Testis (tissue), 5 donors: ENCODE results near the gene EIF2AK3. TPM values are rescaled to one million over a fixed set of nuclear protein-coding genes. Genes with fewer than 3 reads are reported as not detected.

Source experiments
- DNase-seq: peaks from one replicate; pipeline ENCODE4 v3.0.0-alpha.2; 2019
- H3K27ac ChIP-seq, 2 donors: fragments of 200-600 bp; sonication (generic); one replicate each; pipeline ENCODE4 v1.5.1; 2019
- H3K27me3 ChIP-seq: fragments of 200-600 bp; sonication (generic); one replicate; pipeline ENCODE4 v1.5.1; 2019
- H3K36me3 ChIP-seq: fragments of 200-600 bp; sonication (generic); one replicate; pipeline ENCODE4 v1.5.1; 2017; ENCODE audit warnings: low read depth; ENCODE audit errors: missing control alignments
- H3K4me1 ChIP-seq: fragments of 200-600 bp; sonication (generic); one replicate; pipeline ENCODE4 v1.5.1; 2019
- H3K4me3 ChIP-seq, 2 donors: fragments of 200-600 bp; sonication (generic); one replicate each; pipeline ENCODE4 v1.5.1; 2017 to 2019
- H3K9me3 ChIP-seq: fragments of 200-600 bp; sonication (generic); one replicate; pipeline ENCODE4 v1.5.1; 2017
- CTCF ChIP-seq, 3 experiments: fragments of 450-650 bp in 2 of 3; fragments of 200-600 bp in 1 of 3; sonication (generic) in 1 of 3; IDR thresholded peaks; one replicate each; pipeline ENCODE4 v1.5.1; 2016 to 2019; ENCODE audit warnings: antibody characterized with exemption in 3 of 3, mild to moderate bottlenecking in 2 of 3, moderate library complexity in 1 of 3
- POLR2A ChIP-seq: fragments of 450-650 bp; IDR thresholded peaks from one replicate; pipeline ENCODE4 v1.6.1; 2017; ENCODE audit warnings: antibody characterized with exemption, mild to moderate bottlenecking, moderate library complexity
- WGBS, 2 donors: methylation state at CpG; one replicate each; pipeline ENCODE4 v1.1.5; 2018; 5-methylcytosine and 5-hydroxymethylcytosine counted together
- intact Hi-C: fragments of 100-400 bp; cut with DNase I; formaldehyde crosslinking; loops from one replicate; pipeline ENCODE4 v1.15.1; 2023; ENCODE audit warnings: low total_unique reads
- long read RNA-seq, 2 donors: transcript quantifications; one replicate each; lab custom pipeline, GENCODE V29; 2026
- polyA plus RNA-seq: library from polyadenylated mRNA; stranded (reverse); fragments of 350-450 nt; fragmentation: Illumina TruSeq; extraction: RNeasy Lipid Tissue Mini Kit (QIAGEN cat#74804); gene quantifications from one replicate; pipeline ENCODE4 v1.2.3, GENCODE V29; 2014; ENCODE audit warnings: low read depth, low replicate concordance; ENCODE audit not compliant: insufficient read depth
- total RNA-seq, 2 donors: library from RNA; depleted of rRNA; stranded (reverse); fragments of >200 nt; gene quantifications; one replicate each; pipeline ENCODE4 v1.2.3, GENCODE V29; 2016

EIF2AK3 gene
- total RNA-seq (10 to 100 TPM in 1 of 2 donors, 1 to 10 TPM in 1; 9.0 to 14.7 TPM), polyA plus RNA-seq (9.8 TPM)
- long read RNA-seq, donor 1, partial matches to known transcripts = 0 of 1 reads
- long read RNA-seq, donor 1, other reads (novel, unspliced or antisense) = 0 of 1 reads
- long read RNA-seq, donor 2, full-length matches to known transcripts = 1 of 1 reads
- long read RNA-seq, donor 2, partial matches to known transcripts = 0 of 1 reads
- long read RNA-seq, donor 2, other reads (novel, unspliced or antisense) = 0 of 1 reads

GRCh38 chr2:88627055-88627855 is at the start of gene EIF2AK3:
Gene EIF2AK3 (minus strand): TSS chr2:88627464. CDS start chr2:88627274, 190 bp downstream.
- no peaks in the 10 kb centered on the region for H3K27me3 ChIP-seq
- H3K4me3 ChIP-seq = peak within 1 kb of the TSS; percentile 89 to 95
- H3K4me1 ChIP-seq = peaks cover 7% of the 10 kb centered on the region
- H3K27ac ChIP-seq = peak within 1 kb of the TSS; percentile 91 to 97
- TF ChIP-seq CTCF (IDR thresholded peaks at IDR 0.05) (peak in 2 of 3 experiments; percentile 30 to 67), POLR2A (peak; percentile 91)
- H3K9me3 ChIP-seq = no peaks in the 10 kb centered on the region
- H3K36me3 ChIP-seq = no peaks in the 10 kb centered on the region
- peak; percentile 99 for DNase-seq
- intact Hi-C loops = no loop called here
- 0% methylated on average over 46 to 71 of the region's 75 CpGs for WGBS, 2 donors

- 61 to 63% methylated on average over 1 of the region's 1 CpG for WGBS, 2 donors
- Histone ChIP-seq H3K27me3 (no peaks in the 10 kb centered on the region), H3K9me3 (no peaks in the 10 kb centered on the region), H3K4me1 (no peaks in the 10 kb centered on the region), H3K4me3 (no peak overlapping the region), H3K27ac (no peak overlapping the region), H3K36me3 (no peaks in the 10 kb centered on the region)
- TF ChIP-seq POLR2A (no peak), CTCF (IDR thresholded peaks at IDR 0.05) (no peak)
- no peak for DNase-seq
- intact Hi-C loops = loop anchor here (10.0 kb wide), 1 partner anchor 79 kb away; no protein-coding TSS in a partner anchor
Observed at GRCh38 chr2:88673363-88673762, 46.1 kb upstream of the EIF2AK3 start.

DNA sequence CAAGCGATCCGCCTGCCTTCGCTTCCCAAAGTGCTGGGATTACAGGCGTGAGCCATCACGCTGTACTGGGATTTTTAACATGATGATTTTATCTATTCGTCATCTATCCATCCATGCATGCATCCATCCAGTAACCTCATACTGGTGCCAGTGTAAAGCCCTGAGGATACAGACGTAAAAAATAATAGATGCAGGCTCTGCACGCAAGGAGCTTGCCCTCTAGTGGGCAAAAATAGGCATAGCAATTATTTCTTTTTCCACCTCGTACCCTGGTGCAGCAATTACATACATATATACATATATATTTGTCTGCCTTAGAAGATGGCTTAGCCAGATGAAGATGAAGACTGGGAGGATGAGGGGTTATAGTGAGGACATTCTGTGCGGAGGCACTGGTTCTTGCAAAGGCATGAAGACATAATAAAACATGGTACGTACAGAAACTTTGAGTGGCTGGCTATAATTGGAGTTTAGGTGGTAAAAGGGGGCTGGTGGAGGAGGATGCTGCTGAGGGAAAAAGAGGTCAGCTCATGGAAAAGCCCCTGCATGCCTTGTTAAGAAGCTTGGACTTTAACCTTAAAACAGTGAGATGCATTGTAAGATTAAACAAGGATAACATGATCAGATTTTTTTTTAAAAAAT is 44.6 kb upstream of the EIF2AK3 start:
- no peaks in the 10 kb centered on the region for H3K27me3 ChIP-seq
- TF ChIP-seq POLR2A (no peak), CTCF (IDR thresholded peaks at IDR 0.05) (peak; percentile 59 to 96 (median 82))
- no peaks in the 10 kb centered on the region for H3K36me3 ChIP-seq
- H3K4me3 ChIP-seq = peak overlapping the region in 1 of 2 donors; percentile 11
- no peak overlapping the region for H3K27ac ChIP-seq
- no peaks in the 10 kb centered on the region for H3K4me1 ChIP-seq
- intact Hi-C loops = loop anchor here (10.0 kb wide), 1 partner anchor 77 kb away; no protein-coding TSS in a partner anchor
- 24 to 32% methylated on average over 11 of the region's 11 CpGs for WGBS, 2 donors
- no peaks in the 10 kb centered on the region for H3K9me3 ChIP-seq
- peak; percentile 15 for DNase-seq

DNA sequence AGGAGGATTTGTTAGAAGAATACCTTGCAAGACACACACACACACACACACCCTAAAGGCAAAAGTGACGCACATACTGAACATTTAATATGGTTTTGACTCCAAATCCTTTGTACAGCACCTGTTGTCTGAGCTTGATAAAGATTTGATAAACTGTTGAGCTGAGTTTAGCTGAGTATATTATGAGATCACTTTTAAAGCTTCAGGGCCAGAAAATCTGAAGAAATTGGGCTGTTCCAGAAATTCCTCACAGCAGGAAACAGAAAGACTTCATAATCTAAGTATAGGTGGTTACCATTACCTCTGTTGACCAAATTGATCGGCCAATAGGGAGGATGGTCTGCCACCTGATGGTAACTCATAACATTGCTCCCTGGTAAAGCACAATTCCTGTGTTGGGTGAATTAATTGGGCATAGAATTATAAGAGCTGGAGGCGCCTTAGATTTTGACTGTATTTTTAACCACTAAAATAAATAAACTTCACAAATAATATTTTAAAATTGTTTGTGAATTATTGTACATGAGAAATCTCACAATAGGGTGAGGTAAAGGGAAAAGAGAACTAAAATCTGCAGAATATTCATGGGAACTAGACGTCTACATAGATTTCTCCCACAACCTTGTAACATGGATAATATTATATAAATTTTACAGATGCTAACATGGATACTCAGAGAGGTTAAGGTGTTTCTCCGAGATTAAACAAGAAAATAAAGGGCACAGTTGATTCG is 42.4 kb upstream of the EIF2AK3 start:
- H3K4me3 ChIP-seq = no peak overlapping the region
- no peaks in the 10 kb centered on the region for H3K27me3 ChIP-seq
- H3K4me1 ChIP-seq = no peaks in the 10 kb centered on the region
- H3K9me3 ChIP-seq = no peaks in the 10 kb centered on the region
- no peaks in the 10 kb centered on the region for H3K36me3 ChIP-seq
- intact Hi-C loops = loop anchor here (10.0 kb wide), 1 partner anchor 75 kb away; no protein-coding TSS in a partner anchor
- 68 to 71% methylated on average over 6 of the region's 6 CpGs for WGBS, 2 donors
- DNase-seq = no peak
- no peak for TF ChIP-seq POLR2A
- TF ChIP-seq CTCF (IDR thresholded peaks at IDR 0.05) = peak; percentile 34 to 72 (median 50)
- H3K27ac ChIP-seq = no peak overlapping the region
